Glomerular endothelial cell (primary cell): ENCODE measurements around the gene SHROOM2. TPM values are rescaled to one million over a fixed set of nuclear protein-coding genes. Genes with fewer than 3 reads are reported as not detected.

Experiments used
- DNase-seq: peaks from one replicate; pipeline ENCODE4 v3.0.0-alpha.2; 2011; ENCODE audit warnings: low read depth, low spot score; ENCODE audit errors: extremely low read depth
- total RNA-seq: library from RNA; depleted of rRNA; stranded (reverse); fragments of >200 nt; gene quantifications from 2 replicates; pipeline ENCODE4 v1.2.3, GENCODE V29; 2015

SHROOM2 gene
- total RNA-seq, 1 donor from 2014 or later: 46.0 TPM

- no peak for DNase-seq
Measured at GRCh38 chrX:9862525-9862924, 76.3 kb downstream of the SHROOM2 start.

- DNase-seq: no peak
Measured at GRCh38 chrX:9862953-9863352, 76.7 kb downstream of the SHROOM2 start.

- no peak for DNase-seq
Measured at GRCh38 chrX:9864011-9864410, 77.8 kb downstream of the SHROOM2 start.

- DNase-seq: no peak
Measured at GRCh38 chrX:9865804-9866472, 79.7 kb downstream of the SHROOM2 start.

- no peak for DNase-seq
Measured at GRCh38 chrX:9866633-9867032, 80.4 kb downstream of the SHROOM2 start.

GRCh38 chrX:9867226-9867625 is 81.0 kb downstream of the SHROOM2 start:
- no peak for DNase-seq

GRCh38 chrX:9867753-9868152 is 81.5 kb downstream of the SHROOM2 start:
- no peak for DNase-seq

GRCh38 chrX:9871701-9872268 is 85.6 kb downstream of the SHROOM2 start:
- no peak for DNase-seq

- no peak for DNase-seq
Measured at GRCh38 chrX:9873360-9873759, 87.1 kb downstream of the SHROOM2 start.

GRCh38 chrX:9873952-9874351 is 87.7 kb downstream of the SHROOM2 start:
- no peak for DNase-seq

GRCh38 chrX:9874483-9874882 is 88.3 kb downstream of the SHROOM2 start:
- no peak for DNase-seq

GRCh38 chrX:9875801-9876200 is 89.6 kb downstream of the SHROOM2 start:
- no peak for DNase-seq

- no peak for DNase-seq
Measured at GRCh38 chrX:9876201-9876600, 90.0 kb downstream of the SHROOM2 start.

- DNase-seq: no peak
Measured at GRCh38 chrX:9878146-9878820, 92.1 kb downstream of the SHROOM2 start.

GRCh38 chrX:9880237-9880636 is 94.0 kb downstream of the SHROOM2 start:
- DNase-seq: no peak

GRCh38 chrX:9880870-9881269 is 94.6 kb downstream of the SHROOM2 start:
- no peak for DNase-seq

GRCh38 chrX:9882669-9883446 is 96.6 kb downstream of the SHROOM2 start:
- no peak for DNase-seq

- no peak for DNase-seq
Measured at GRCh38 chrX:9884031-9884779, 98.0 kb downstream of the SHROOM2 start.

GRCh38 chrX:9885150-9885549 is 98.9 kb downstream of the SHROOM2 start:
- DNase-seq: no peak

- no peak for DNase-seq
Measured at GRCh38 chrX:9887659-9888297, 101.5 kb downstream of the SHROOM2 start.
